K562 (cell line): ENCODE measurements around the gene CALML6. TPM values are rescaled to one million over a fixed set of nuclear protein-coding genes. Genes with fewer than 3 reads are reported as not detected.

Experiments used
- KAT8 ChIP-seq: fragments of 450-650 bp; IDR thresholded peaks from 2 replicates; pipeline ENCODE4 v1.6.1; 2016; ENCODE audit warnings: low read depth, mild to moderate bottlenecking
- LEF1 ChIP-seq: fragments of 450-650 bp; IDR thresholded peaks from 2 replicates; pipeline ENCODE4 v1.6.1; 2016; ENCODE audit warnings: mild to moderate bottlenecking
- NR1H2 ChIP-seq: sonication (generic); formaldehyde crosslinking; IDR thresholded peaks from 2 replicates; pipeline ENCODE4 v1.4.0; 2020; ENCODE audit warnings: mild to moderate bottlenecking, missing genetic modification reagents
- PHTF2 ChIP-seq: fragments of 250-450 bp; sonication (Bioruptor Pico); IDR thresholded peaks from 2 replicates; pipeline ENCODE4 v1.5.0; 2021; ENCODE audit warnings: mild to moderate bottlenecking
- SAFB ChIP-seq: fragments of 200-400 bp; formaldehyde crosslinking; IDR thresholded peaks from 2 replicates; pipeline ENCODE4 v1.6.1; 2017; ENCODE audit warnings: low read depth, low read length, borderline replicate concordance
- ZNF23 ChIP-seq: fragments of 250-450 bp; sonication (Bioruptor Pico); IDR thresholded peaks from 2 replicates; pipeline ENCODE4 v1.4.0; 2020; ENCODE audit warnings: mild to moderate bottlenecking
- polyA plus RNA-seq, 8 experiments: library from polyadenylated mRNA; depleted of rRNA in 4 of 8; stranded (reverse) in 5 of 8; unstranded in 3 of 8; fragments of >200 nt; fragmentation: Nextera tagmentation in 2 of 8; fragmentation: Illumina TruSeq in 1 of 8; extraction: Ambion mirVana in 2 of 8; extraction: Trizol in 1 of 8; gene quantifications; 2 replicates each; pipeline versions ENCODE4 v1.2.1 to v1.2.3, GENCODE V29; 2011 to 2014; ENCODE audit warnings: inconsistent platforms in 1 of 8, missing spikeins in 1 of 8
- total RNA-seq, 7 experiments: library from RNA; depleted of rRNA in 6 of 7; stranded (reverse); fragments of >200 nt in 6 of 7; fragmentation: Illumina TruSeq in 2 of 7; extraction: Trizol in 2 of 7; gene quantifications; 2 replicates each; pipeline versions ENCODE4 v1.2.1 to v1.2.3, GENCODE V29; 2011 to 2021; ENCODE audit warnings: low replicate concordance in 1 of 7
- TF ChIP-seq, protein P1 (sequence below): fragments of 250-450 bp; sonication (Bioruptor Pico); IDR thresholded peaks from 2 replicates; pipeline ENCODE4 v1.4.0; 2020; ENCODE audit warnings: mild to moderate bottlenecking
- TF ChIP-seq, protein P2 (sequence below): fragments of 450-650 bp; formaldehyde crosslinking; IDR thresholded peaks from 2 replicates; pipeline ENCODE4 v1.4.0; 2022; ENCODE audit warnings: mild to moderate bottlenecking, moderate library complexity
- TF ChIP-seq, protein P3 (sequence below): fragments of 150-350 bp; IDR thresholded peaks from 2 replicates; pipeline ENCODE4 v1.6.1; 2014; ENCODE audit warnings: low read depth, mild to moderate bottlenecking, low read length, borderline replicate concordance
- TF ChIP-seq, protein P4 (sequence below): fragments of 250-450 bp; sonication (Bioruptor Pico); IDR thresholded peaks from 2 replicates; pipeline ENCODE4 v1.8.0; 2022; ENCODE audit warnings: moderate library complexity, mild to moderate bottlenecking, inconsistent platforms

CALML6 gene
- total and polyA plus RNA-seq, 9 of the 15 experiments (the other 6 are each of a cell fraction or from before 2014, with no cell fraction given): 0.14 TPM; not detected in 8

DNA sequence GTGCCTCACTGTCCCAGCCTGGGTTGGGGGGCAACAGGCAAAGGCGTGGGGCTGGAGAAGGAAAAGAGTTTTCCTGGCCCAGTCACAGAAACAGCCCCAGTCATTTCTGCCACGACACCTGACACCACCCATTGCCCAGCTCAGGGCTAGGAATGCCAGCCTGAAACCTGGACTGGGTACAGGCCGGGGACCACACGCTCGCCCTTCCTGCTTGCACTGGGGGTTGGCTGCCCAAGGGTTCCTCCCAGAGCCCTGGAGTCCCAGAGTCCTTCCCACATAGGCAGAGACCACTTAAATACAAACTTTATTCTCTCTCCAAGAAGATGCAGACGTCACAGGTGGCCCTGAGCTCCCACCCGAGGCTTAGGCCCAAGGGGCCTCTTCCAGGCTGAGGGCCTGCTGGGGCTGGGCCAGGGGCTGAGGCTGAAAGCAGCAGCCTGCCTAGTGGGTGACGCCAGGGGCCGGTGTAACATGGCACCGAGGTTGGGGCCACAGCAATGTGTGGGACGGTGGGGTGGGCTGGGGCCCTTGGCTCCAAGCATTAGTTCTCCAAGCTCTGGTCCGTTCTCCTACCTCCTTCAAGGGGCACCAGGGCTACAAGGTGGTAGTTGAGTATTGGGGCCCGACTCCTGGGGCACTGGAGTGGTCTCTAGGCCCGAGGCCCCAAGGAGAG lies 2.4 kb downstream of the CALML6 start (continued):
- TF ChIP-seq, protein P1, sequence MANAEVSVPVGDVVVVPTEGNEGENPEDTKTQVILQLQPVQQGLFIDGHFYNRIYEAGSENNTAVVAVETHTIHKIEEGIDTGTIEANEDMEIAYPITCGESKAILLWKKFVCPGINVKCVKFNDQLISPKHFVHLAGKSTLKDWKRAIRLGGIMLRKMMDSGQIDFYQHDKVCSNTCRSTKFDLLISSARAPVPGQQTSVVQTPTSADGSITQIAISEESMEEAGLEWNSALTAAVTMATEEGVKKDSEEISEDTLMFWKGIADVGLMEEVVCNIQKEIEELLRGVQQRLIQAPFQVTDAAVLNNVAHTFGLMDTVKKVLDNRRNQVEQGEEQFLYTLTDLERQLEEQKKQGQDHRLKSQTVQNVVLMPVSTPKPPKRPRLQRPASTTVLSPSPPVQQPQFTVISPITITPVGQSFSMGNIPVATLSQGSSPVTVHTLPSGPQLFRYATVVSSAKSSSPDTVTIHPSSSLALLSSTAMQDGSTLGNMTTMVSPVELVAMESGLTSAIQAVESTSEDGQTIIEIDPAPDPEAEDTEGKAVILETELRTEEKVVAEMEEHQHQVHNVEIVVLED (CRISPR knock-in tag): no peak
- no peak for TF ChIP-seq NR1H2 (CRISPR knock-in tag)
- no peak for TF ChIP-seq LEF1
- TF ChIP-seq, protein P2, sequence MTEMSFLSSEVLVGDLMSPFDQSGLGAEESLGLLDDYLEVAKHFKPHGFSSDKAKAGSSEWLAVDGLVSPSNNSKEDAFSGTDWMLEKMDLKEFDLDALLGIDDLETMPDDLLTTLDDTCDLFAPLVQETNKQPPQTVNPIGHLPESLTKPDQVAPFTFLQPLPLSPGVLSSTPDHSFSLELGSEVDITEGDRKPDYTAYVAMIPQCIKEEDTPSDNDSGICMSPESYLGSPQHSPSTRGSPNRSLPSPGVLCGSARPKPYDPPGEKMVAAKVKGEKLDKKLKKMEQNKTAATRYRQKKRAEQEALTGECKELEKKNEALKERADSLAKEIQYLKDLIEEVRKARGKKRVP (CRISPR knock-in tag): no peak
- no peak for TF ChIP-seq KAT8
- no peak for TF ChIP-seq SAFB
- TF ChIP-seq, protein P3, sequence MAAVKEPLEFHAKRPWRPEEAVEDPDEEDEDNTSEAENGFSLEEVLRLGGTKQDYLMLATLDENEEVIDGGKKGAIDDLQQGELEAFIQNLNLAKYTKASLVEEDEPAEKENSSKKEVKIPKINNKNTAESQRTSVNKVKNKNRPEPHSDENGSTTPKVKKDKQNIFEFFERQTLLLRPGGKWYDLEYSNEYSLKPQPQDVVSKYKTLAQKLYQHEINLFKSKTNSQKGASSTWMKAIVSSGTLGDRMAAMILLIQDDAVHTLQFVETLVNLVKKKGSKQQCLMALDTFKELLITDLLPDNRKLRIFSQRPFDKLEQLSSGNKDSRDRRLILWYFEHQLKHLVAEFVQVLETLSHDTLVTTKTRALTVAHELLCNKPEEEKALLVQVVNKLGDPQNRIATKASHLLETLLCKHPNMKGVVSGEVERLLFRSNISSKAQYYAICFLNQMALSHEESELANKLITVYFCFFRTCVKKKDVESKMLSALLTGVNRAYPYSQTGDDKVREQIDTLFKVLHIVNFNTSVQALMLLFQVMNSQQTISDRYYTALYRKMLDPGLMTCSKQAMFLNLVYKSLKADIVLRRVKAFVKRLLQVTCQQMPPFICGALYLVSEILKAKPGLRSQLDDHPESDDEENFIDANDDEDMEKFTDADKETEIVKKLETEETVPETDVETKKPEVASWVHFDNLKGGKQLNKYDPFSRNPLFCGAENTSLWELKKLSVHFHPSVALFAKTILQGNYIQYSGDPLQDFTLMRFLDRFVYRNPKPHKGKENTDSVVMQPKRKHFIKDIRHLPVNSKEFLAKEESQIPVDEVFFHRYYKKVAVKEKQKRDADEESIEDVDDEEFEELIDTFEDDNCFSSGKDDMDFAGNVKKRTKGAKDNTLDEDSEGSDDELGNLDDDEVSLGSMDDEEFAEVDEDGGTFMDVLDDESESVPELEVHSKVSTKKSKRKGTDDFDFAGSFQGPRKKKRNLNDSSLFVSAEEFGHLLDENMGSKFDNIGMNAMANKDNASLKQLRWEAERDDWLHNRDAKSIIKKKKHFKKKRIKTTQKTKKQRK: no peak
- no peak for TF ChIP-seq PHTF2 (CRISPR knock-in tag)
- TF ChIP-seq ZNF23: no peak
- TF ChIP-seq, protein P4, sequence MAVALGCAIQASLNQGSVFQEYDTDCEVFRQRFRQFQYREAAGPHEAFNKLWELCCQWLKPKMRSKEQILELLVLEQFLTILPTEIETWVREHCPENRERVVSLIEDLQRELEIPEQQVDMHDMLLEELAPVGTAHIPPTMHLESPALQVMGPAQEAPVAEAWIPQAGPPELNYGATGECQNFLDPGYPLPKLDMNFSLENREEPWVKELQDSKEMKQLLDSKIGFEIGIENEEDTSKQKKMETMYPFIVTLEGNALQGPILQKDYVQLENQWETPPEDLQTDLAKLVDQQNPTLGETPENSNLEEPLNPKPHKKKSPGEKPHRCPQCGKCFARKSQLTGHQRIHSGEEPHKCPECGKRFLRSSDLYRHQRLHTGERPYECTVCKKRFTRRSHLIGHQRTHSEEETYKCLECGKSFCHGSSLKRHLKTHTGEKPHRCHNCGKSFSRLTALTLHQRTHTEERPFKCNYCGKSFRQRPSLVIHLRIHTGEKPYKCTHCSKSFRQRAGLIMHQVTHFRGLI (CRISPR knock-in tag): no peak
